GM13977 (cell line): Measurements from ENCODE around the gene ERICH2.

Experiments used
- DNase-seq: peaks from one replicate; pipeline ENCODE4 v3.0.0; 2012; ENCODE audit warnings: low spot score
- in situ Hi-C: fragments of 300-500 bp; cut with MboI; formaldehyde crosslinking; loops from one replicate; pipeline ENCODE4 v1.12.0; 2022; ENCODE audit warnings: low sequenced_read_pairs, low pct_unique_long_range_greater_than_20kb, mixed read lengths, inconsistent platforms; ENCODE audit not compliant: unreplicated experiment
- TF ChIP-seq, protein P1 (sequence below): IDR thresholded peaks from 2 replicates; pipeline ENCODE4 v1.5.1; 2012; ENCODE audit warnings: mild to moderate bottlenecking, control low read depth; ENCODE audit not compliant: insufficient read depth; ENCODE audit errors: extremely low read depth, missing control alignments

ERICH2 gene

DNA sequence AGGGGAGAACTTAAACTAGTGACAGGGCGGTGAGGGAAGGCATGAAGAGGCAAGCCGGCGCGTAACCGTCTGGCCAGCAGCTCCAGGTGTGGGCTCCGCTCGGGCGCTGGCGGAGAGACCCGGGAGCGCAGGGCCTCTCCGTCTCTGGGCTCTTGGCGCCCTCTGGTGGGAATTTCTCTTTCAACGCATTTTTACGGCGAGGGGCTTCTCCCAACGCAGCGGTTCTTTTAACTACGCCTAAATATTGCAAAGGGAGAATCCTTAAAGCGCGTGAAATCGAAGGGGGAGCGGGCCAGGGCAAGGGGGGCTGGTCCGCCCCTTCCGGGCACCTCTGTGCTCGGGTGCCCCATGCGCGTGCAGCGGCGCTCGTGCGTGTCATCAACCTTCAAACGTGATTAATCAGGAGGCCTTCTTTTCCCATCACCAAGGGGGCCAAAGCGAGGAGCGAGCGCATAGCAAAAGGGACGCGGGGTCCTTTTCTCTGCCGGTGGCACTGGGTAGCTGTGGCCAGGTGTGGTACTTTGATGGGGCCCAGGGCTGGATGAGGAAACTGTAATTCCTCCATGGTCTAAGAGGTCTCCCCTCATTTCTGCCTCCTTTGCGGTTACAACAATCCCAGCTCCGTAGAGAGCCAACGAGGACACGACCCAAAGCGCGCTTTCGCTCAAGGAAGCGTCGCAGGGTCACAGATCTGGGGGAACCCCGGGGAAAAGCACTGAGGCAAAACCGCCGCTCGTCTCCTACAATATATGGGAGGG lies 45.7 kb downstream of the ERICH2 start:
- in situ Hi-C loops: loop anchor here (10.0 to 25.0 kb wide), 4 partner anchors 101 to 1269 kb away; partner anchors contain the start of genes DLX1 and SP5
- TF ChIP-seq, protein P1, sequence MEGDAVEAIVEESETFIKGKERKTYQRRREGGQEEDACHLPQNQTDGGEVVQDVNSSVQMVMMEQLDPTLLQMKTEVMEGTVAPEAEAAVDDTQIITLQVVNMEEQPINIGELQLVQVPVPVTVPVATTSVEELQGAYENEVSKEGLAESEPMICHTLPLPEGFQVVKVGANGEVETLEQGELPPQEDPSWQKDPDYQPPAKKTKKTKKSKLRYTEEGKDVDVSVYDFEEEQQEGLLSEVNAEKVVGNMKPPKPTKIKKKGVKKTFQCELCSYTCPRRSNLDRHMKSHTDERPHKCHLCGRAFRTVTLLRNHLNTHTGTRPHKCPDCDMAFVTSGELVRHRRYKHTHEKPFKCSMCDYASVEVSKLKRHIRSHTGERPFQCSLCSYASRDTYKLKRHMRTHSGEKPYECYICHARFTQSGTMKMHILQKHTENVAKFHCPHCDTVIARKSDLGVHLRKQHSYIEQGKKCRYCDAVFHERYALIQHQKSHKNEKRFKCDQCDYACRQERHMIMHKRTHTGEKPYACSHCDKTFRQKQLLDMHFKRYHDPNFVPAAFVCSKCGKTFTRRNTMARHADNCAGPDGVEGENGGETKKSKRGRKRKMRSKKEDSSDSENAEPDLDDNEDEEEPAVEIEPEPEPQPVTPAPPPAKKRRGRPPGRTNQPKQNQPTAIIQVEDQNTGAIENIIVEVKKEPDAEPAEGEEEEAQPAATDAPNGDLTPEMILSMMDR: peak; percentile 59
- DNase-seq: peak; percentile 84

DNA sequence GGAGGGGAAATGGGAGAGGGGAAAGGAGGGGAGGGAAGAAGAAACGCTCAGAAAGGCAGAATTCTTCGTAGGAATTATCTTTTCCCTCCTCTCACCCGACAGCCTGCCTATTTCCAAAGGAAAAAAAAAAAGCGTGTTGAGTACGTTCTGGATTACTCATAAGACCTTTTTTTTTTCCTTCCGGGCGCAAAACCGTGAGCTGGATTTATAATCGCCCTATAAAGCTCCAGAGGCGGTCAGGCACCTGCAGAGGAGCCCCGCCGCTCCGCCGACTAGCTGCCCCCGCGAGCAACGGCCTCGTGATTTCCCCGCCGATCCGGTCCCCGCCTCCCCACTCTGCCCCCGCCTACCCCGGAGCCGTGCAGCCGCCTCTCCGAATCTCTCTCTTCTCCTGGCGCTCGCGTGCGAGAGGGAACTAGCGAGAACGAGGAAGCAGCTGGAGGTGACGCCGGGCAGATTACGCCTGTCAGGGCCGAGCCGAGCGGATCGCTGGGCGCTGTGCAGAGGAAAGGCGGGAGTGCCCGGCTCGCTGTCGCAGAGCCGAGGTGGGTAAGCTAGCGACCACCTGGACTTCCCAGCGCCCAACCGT lies 46.4 kb downstream of the ERICH2 start, which contains the start of gene GAD1:
GAD1 (plus strand) TSS at position 384 of the 589 bp plus-strand sequence. CDS start 1,705 bp downstream, outside the sequence.
- peak; percentile 80 for DNase-seq
- in situ Hi-C loops: loop anchor here (10.0 to 25.0 kb wide), 4 partner anchors 102 to 1268 kb away; partner anchors contain the start of genes DLX1 and SP5
- TF ChIP-seq, protein P1: no peak

GRCh38 chr2:170817093-170818035 lies 47.2 kb downstream of the ERICH2 start:
- in situ Hi-C loops: loop anchor here (10.0 to 25.0 kb wide), 4 partner anchors 103 to 1267 kb away; partner anchors contain the start of genes DLX1 and SP5
- peak; percentile 51 for DNase-seq

DNA sequence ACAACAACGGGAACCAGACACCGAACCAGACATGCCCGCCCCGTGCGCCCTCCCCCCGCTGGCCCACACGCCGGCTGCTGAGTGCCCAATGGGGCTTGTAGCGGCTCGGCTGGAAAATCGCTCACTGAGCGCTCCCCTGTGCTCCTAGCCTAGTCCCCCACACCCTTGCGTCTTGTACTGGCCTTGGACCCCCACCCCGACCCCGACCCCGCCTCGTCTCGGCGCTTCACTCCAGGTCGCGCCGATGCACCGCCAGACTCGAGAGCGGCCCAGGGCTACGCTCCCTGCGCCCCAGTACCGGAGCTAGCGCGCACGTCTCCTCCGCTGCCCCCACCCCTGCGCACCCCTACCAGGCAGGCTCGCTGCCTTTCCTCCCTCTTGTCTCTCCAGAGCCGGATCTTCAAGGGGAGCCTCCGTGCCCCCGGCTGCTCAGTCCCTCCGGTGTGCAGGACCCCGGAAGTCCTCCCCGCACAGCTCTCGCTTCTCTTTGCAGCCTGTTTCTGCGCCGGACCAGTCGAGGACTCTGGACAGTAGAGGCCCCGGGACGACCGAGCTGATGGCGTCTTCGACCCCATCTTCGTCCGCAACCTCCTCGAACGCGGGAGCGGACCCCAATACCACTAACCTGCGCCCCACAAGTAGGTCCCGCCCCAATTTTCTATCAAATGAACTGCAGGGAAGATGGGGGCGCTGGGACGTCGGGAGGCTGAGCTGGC lies 48.0 kb downstream of the ERICH2 start:
- no peak for DNase-seq
- TF ChIP-seq, protein P1: no peak
- in situ Hi-C loops: loop anchor here (10.0 to 25.0 kb wide), 4 partner anchors 103 to 1267 kb away; partner anchors contain the start of genes DLX1 and SP5

More at GRCh38 chr2:170817093-170818035, 47.2 kb downstream of the ERICH2 start:
- TF ChIP-seq, protein P1: no peak

GRCh38 chr2:170818752-170819470 lies 48.7 kb downstream of the ERICH2 start:
- in situ Hi-C loops: loop anchor here (10.0 to 25.0 kb wide), 4 partner anchors 104 to 1266 kb away; partner anchors contain the start of genes DLX1 and SP5
- no peak for DNase-seq
- TF ChIP-seq, protein P1: no peak
